ENCODE measurements around the gene CACNG5.

DNA sequence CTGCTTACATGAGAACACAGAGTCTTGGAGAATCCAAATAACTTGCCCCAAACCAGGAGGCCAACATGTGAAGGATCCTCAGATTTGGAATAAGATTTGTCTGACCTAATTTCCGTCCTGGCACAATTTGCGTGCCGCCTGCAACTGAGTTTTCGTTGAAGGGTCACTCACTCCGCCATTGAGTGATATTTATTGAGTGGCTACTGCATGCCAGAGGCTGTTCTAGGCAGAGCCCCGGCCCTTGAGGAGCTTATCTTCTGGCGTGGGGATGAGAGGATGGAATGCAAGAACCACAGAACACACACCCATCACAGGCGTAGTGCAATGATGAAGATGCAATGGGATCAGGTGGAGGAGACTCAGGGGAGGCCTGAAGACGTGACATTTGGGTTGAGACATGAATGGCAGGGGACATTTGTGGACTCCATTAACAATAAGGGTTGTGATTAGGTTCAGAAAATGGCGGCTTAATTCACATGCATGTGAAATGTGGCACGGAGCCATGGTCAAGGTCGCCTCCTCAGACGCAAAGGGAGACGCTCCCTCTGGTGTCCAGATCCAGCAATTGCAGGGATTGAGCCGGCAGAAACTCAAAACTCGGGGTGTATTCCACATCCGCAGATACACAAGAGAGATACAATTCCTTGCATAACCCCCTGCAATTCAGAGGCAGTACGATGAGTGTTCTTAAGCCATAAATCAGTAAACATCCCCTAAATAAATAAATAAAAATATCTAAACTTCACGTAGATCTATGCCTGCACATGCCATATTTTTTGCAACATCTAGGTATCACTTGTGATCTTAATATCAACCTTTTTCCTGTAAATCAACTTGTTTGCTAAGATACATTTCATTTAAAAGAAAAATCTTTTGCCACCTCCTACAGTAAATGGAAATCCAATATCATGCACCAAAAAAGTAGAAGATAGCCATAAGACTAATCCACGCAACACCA lies 71.7 kb downstream of the CACNG5 start:
- TF ChIP-seq, protein P1, sequence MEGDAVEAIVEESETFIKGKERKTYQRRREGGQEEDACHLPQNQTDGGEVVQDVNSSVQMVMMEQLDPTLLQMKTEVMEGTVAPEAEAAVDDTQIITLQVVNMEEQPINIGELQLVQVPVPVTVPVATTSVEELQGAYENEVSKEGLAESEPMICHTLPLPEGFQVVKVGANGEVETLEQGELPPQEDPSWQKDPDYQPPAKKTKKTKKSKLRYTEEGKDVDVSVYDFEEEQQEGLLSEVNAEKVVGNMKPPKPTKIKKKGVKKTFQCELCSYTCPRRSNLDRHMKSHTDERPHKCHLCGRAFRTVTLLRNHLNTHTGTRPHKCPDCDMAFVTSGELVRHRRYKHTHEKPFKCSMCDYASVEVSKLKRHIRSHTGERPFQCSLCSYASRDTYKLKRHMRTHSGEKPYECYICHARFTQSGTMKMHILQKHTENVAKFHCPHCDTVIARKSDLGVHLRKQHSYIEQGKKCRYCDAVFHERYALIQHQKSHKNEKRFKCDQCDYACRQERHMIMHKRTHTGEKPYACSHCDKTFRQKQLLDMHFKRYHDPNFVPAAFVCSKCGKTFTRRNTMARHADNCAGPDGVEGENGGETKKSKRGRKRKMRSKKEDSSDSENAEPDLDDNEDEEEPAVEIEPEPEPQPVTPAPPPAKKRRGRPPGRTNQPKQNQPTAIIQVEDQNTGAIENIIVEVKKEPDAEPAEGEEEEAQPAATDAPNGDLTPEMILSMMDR (IDR thresholded peaks at IDR 0.05; ENCODE audit: low read depth, low read length) = peak; percentile 90
- no peak for TF ChIP-seq EZH2phosphoT487 (IDR thresholded peaks at IDR 0.05; ENCODE audit: low read depth)

All from OCI-LY3 (cell line).